ENCODE results near the gene ZNF362. TPM values are rescaled to one million over a fixed set of nuclear protein-coding genes. Genes with fewer than 3 reads are reported as not detected.

The ZNF362 gene
- total and polyA plus RNA-seq, 2 experiments from 2014 or later, result 9.7 to 26.0 TPM

- peak overlapping the region; percentile 88 for H2AFZ ChIP-seq
These were observed 997 bp downstream of the ZNF362 start for GRCh38 chr1:33257207-33257771.

GRCh38 chr1:33257772-33258712 is 1.8 kb downstream of the ZNF362 start:
- peak; percentile 37 for DNase-seq
- H2AFZ ChIP-seq, result peak overlapping the region; percentile 88

More at GRCh38 chr1:33257207-33257771, 997 bp downstream of the ZNF362 start:
- Histone ChIP-seq H3F3A (ENCODE audit: insufficient read depth) (peaks cover 10% of the 10 kb centered on the region; the same call in 1 of the 2 replicates), H3K4me2 (ENCODE audit: unreplicated experiment) (peak overlapping the region; percentile 81), H3K9me3 (ENCODE audit: low read depth) (no peaks in the 10 kb centered on the region), H3K4me3 (peak overlapping the region; percentile 84), H3K4me1 (ENCODE audit: insufficient read depth) (peaks cover 8% of the 10 kb centered on the region), H3K36me3 (ENCODE audit: low read depth) (no peaks in the 10 kb centered on the region), H3K27ac (peak overlapping the region; percentile 90), H4K20me1 (ENCODE audit: insufficient read depth) (no peaks in the 10 kb centered on the region), H3K27me3 (replicated peaks; ENCODE audit: insufficient read depth) (no peaks in the 10 kb centered on the region), H3K9me2 (ENCODE audit: insufficient read depth) (no peaks in the 10 kb centered on the region), H3K79me2 (ENCODE audit: insufficient read depth) (peaks cover 52% of the 10 kb centered on the region), H3K9ac (peak overlapping the region; percentile 98)
- in situ Hi-C loops (cut with MboI), result no loop called here
- WGBS, 2 experiments (ENCODE audit: low coverage in 1 of 2, low lambda C conversion rate in 2 of 2, missing lambda C conversion rate in 2 of 2), result 1% methylated on average over 14 to 18 of the region's 18 CpGs
- peak; percentile 41 for DNase-seq
- TF ChIP-seq EZH2phosphoT487 (IDR thresholded peaks at IDR 0.05; ENCODE audit: insufficient read depth, low read depth) (no peak), EZH2 (IDR thresholded peaks at IDR 0.05; ENCODE audit: insufficient read depth, poor library complexity, severe bottlenecking) (no peak)

GRCh38 chr1:33258788-33259274 is 2.5 kb downstream of the ZNF362 start:
- in situ Hi-C loops (cut with MboI), result no loop called here
- 96 to 97% methylated on average over 2 of the region's 2 CpGs for WGBS, 2 experiments (ENCODE audit: low coverage in 1 of 2, low lambda C conversion rate in 2 of 2, missing lambda C conversion rate in 2 of 2)

More at GRCh38 chr1:33257772-33258712, 1.8 kb downstream of the ZNF362 start:
- peak overlapping the region; percentile 84 for H3K4me3 ChIP-seq
- peaks cover 59% of the 10 kb centered on the region for H3K79me2 ChIP-seq (ENCODE audit: insufficient read depth)
- H3K9me2 ChIP-seq (ENCODE audit: insufficient read depth), result no peaks in the 10 kb centered on the region
- no peaks in the 10 kb centered on the region for H4K20me1 ChIP-seq (ENCODE audit: insufficient read depth)
- H3K9me3 ChIP-seq (ENCODE audit: low read depth), result no peaks in the 10 kb centered on the region
- peaks cover 10% of the 10 kb centered on the region; the same call in 1 of the 2 replicates for H3F3A ChIP-seq (ENCODE audit: insufficient read depth)
- H3K27me3 ChIP-seq (replicated peaks; ENCODE audit: insufficient read depth), result no peaks in the 10 kb centered on the region
- TF ChIP-seq EZH2 (IDR thresholded peaks at IDR 0.05; ENCODE audit: insufficient read depth, poor library complexity, severe bottlenecking) (no peak), EZH2phosphoT487 (IDR thresholded peaks at IDR 0.05; ENCODE audit: insufficient read depth, low read depth) (no peak)
- H3K4me2 ChIP-seq (ENCODE audit: unreplicated experiment), result peak overlapping the region; percentile 81
- WGBS, 2 experiments (ENCODE audit: low coverage in 1 of 2, low lambda C conversion rate in 2 of 2, missing lambda C conversion rate in 2 of 2), result 28 to 33% methylated on average over 18 to 19 of the region's 19 CpGs
- no peaks in the 10 kb centered on the region for H3K36me3 ChIP-seq (ENCODE audit: low read depth)
- in situ Hi-C loops (cut with MboI), result no loop called here
- H3K4me1 ChIP-seq (ENCODE audit: insufficient read depth), result peaks cover 8% of the 10 kb centered on the region
- peak overlapping the region; percentile 90 for H3K27ac ChIP-seq
- peak overlapping the region; percentile 98 for H3K9ac ChIP-seq

GRCh38 chr1:33259879-33260278 is 3.6 kb downstream of the ZNF362 start:
- peaks cover 6% of the 10 kb centered on the region; the same call in 1 of the 2 replicates for H3F3A ChIP-seq (ENCODE audit: insufficient read depth)
- no peaks in the 10 kb centered on the region for H3K27me3 ChIP-seq (replicated peaks; ENCODE audit: insufficient read depth)
- H3K9ac ChIP-seq, result no peak overlapping the region
- H3K79me2 ChIP-seq (ENCODE audit: insufficient read depth), result peaks cover 78% of the 10 kb centered on the region
- H3K4me2 ChIP-seq (ENCODE audit: unreplicated experiment), result no peak overlapping the region
- no peaks in the 10 kb centered on the region for H3K9me2 ChIP-seq (ENCODE audit: insufficient read depth)
- TF ChIP-seq EZH2 (IDR thresholded peaks at IDR 0.05; ENCODE audit: insufficient read depth, poor library complexity, severe bottlenecking) (no peak), EZH2phosphoT487 (IDR thresholded peaks at IDR 0.05; ENCODE audit: insufficient read depth, low read depth) (no peak)
- no peak overlapping the region for H3K4me3 ChIP-seq
- no peaks in the 10 kb centered on the region for H3K36me3 ChIP-seq (ENCODE audit: low read depth)
- H4K20me1 ChIP-seq (ENCODE audit: insufficient read depth), result no peaks in the 10 kb centered on the region; the same call in 1 of the 2 replicates
- no peak overlapping the region for H2AFZ ChIP-seq
- peaks cover 8% of the 10 kb centered on the region for H3K4me1 ChIP-seq (ENCODE audit: insufficient read depth)
- no peak for DNase-seq
- H3K9me3 ChIP-seq (ENCODE audit: low read depth), result no peaks in the 10 kb centered on the region
- no peak overlapping the region for H3K27ac ChIP-seq
- in situ Hi-C loops (cut with MboI), result no loop called here
- WGBS, 2 experiments (ENCODE audit: low coverage in 1 of 2, low lambda C conversion rate in 2 of 2, missing lambda C conversion rate in 2 of 2), result 83 to 85% methylated on average over 3 of the region's 3 CpGs

More at GRCh38 chr1:33258788-33259274, 2.5 kb downstream of the ZNF362 start:
- H3K79me2 ChIP-seq (ENCODE audit: insufficient read depth), result peaks cover 67% of the 10 kb centered on the region
- H3K9me3 ChIP-seq (ENCODE audit: low read depth), result no peaks in the 10 kb centered on the region
- no peaks in the 10 kb centered on the region for H3K36me3 ChIP-seq (ENCODE audit: low read depth)
- no peaks in the 10 kb centered on the region for H3K9me2 ChIP-seq (ENCODE audit: insufficient read depth)
- TF ChIP-seq EZH2phosphoT487 (IDR thresholded peaks at IDR 0.05; ENCODE audit: insufficient read depth, low read depth) (no peak), EZH2 (IDR thresholded peaks at IDR 0.05; ENCODE audit: insufficient read depth, poor library complexity, severe bottlenecking) (no peak)
- no peak overlapping the region; the same call in 1 of the 2 replicates for H3K9ac ChIP-seq
- peaks cover 8% of the 10 kb centered on the region for H3K4me1 ChIP-seq (ENCODE audit: insufficient read depth)
- H3K4me2 ChIP-seq (ENCODE audit: unreplicated experiment), result no peak overlapping the region
- H4K20me1 ChIP-seq (ENCODE audit: insufficient read depth), result no peaks in the 10 kb centered on the region; the same call in 1 of the 2 replicates
- H3K27ac ChIP-seq, result no peak overlapping the region
- no peak for DNase-seq
- H3F3A ChIP-seq (ENCODE audit: insufficient read depth), result peaks cover 10% of the 10 kb centered on the region; the same call in 1 of the 2 replicates
- no peak overlapping the region for H2AFZ ChIP-seq
- no peaks in the 10 kb centered on the region for H3K27me3 ChIP-seq (replicated peaks; ENCODE audit: insufficient read depth)
- H3K4me3 ChIP-seq, result no peak overlapping the region; the same call in 1 of the 2 replicates
